Left cardiac atrium (tissue), 4 donors: ENCODE data around the gene ULK3. TPM values are rescaled to one million over a fixed set of nuclear protein-coding genes. Genes with fewer than 3 reads are reported as not detected.
A peak's percentile ranks its signal among the peaks of the same experiment; 100 is the strongest.

Source experiments
- ATAC-seq, 2 donors: fragments of 200-7000 bp; cut with Tn5 transposase; one replicate each; pipeline ENCODE4 v1.9.1; 2020; ENCODE audit warnings: mild to moderate bottlenecking in 2 of 2, moderate library complexity in 2 of 2
- DNase-seq: peaks from one replicate; pipeline ENCODE4 v3.0.0-alpha.2; 2020
- intact Hi-C, 2 donors: fragments of 100-400 bp; cut with DNase I; formaldehyde crosslinking; loops; one replicate each; pipeline versions ENCODE4 v1.14.1 to v1.15.1; 2022 to 2023
- total RNA-seq, 2 donors: library from RNA; stranded (reverse); fragmentation: NEBNext Ultra II Directional; extraction: Animal tissue kit (Norgen Biotek cat#: 25700); gene quantifications; one replicate each; pipeline ENCODE4 v1.2.1, GENCODE V29; 2021
- donor health status: DM: no; HTN: yes; CAD: no.
- donor health status: DM: no; HTN: yes; CAD: no; lungs with severe emphysema.
- donor health status: DM: yes; HTN: yes; CAD: no.
- donor health status: Dilated cardiomyopathy.

The ULK3 gene
- total RNA-seq, 2 donors from 2014 or later: 35.3 to 41.4 TPM

- no peak for ATAC-seq
- no peak for DNase-seq
- intact Hi-C loops: no loop called here
Observed at GRCh38 chr15:74809956-74810355, 33.0 kb downstream of the ULK3 start.

DNA sequence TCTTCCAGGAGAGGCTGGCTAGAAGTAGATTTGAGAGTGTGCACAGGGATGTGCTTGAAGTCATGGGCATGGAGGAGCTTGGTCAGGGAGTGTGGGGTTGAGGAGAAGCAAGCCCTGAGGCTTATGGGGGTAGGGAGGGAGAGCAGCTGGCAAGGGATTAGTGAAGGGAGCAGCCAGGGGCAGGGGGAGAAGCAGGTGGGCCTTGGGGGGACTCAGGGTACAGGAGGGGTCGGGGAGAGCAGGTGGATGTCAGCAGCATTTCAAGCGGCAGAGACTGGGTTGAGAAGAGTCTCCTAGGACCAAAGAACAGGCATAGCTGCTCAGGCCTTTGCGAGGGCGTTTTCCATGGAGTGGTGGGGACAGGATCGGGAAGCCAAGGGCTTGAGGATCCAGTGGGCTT is 33.7 kb downstream of the ULK3 start:
- intact Hi-C loops: no loop called here
- no peak for DNase-seq
- no peak for ATAC-seq

GRCh38 chr15:74808840-74809229 is 34.1 kb downstream of the ULK3 start:
- ATAC-seq (no peak), DNase-seq (no peak)
- intact Hi-C loops: no loop called here

GRCh38 chr15:74808078-74808839 is 34.7 kb downstream of the ULK3 start:
- intact Hi-C loops: no loop called here
- no peak for DNase-seq
- ATAC-seq: peak; percentile 52 to 73

DNA sequence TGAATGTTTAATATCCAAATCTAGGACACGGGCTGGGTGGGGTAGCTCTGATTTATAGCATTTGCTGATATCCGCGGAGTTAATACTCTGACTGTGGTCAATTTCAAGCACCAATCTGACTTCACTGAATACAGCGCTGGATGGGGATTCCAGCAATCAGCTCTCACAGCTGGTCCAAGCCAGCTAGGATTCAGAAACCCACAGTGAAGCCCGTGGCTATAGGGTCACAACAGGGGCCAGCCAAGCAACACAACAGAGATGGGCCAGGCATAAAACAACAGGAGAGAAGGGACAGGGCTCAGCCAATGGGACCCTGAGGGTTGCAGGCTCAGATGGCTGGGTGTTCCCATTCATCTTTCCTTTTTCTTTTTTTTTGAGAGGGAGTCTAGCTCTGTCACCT is 35.7 kb downstream of the ULK3 start:
- ATAC-seq: no peak
- no peak for DNase-seq
- intact Hi-C loops: no loop called here

- intact Hi-C loops: no loop called here
- ATAC-seq (no peak), DNase-seq (no peak)
Observed at GRCh38 chr15:74804935-74805334, 38.0 kb downstream of the ULK3 start.

DNA sequence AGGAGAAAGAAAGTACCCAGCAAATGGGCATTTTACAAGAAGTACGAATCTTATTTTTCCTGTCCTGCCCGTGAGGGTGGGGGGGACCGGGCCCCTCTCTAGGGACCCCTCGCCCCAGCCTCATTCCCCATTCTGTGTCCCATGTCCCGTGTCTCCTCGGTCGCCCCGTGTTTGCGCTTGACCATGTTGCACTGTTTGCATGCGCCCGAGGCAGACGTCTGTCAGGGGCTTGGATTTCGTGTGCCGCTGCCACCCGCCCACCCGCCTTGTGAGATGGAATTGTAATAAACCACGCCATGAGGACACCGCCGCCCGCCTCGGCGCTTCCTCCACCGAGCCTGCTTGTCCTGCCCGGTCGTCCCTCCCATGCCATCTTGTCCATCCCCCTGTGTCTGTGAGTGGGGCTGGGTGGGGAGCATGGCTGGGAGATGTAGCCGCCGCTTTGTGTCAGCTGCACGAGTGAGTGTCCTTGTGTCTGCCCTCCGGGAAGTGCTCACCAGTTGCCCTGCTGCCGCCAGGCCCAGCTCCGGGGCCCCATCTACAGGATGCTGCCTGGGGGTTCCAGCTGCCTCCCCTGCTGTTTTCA is 40.0 kb downstream of the ULK3 start:
- intact Hi-C loops: no loop called here
- ATAC-seq (no peak), DNase-seq (no peak)

DNA sequence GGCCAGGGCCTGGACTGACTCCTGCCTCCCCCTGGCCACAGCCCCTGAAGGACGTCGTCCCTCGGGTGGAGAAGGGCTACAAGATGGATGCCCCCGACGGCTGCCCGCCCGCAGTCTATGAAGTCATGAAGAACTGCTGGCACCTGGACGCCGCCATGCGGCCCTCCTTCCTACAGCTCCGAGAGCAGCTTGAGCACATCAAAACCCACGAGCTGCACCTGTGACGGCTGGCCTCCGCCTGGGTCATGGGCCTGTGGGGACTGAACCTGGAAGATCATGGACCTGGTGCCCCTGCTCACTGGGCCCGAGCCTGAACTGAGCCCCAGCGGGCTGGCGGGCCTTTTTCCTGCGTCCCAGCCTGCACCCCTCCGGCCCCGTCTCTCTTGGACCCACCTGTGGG is 40.7 kb downstream of the ULK3 start:
- intact Hi-C loops: no loop called here
- ATAC-seq (no peak), DNase-seq (no peak)

- intact Hi-C loops: no loop called here
- ATAC-seq (no peak), DNase-seq (no peak)
Observed at GRCh38 chr15:74801311-74801997, 41.5 kb downstream of the ULK3 start.

GRCh38 chr15:74800559-74801094 is 42.3 kb downstream of the ULK3 start:
- intact Hi-C loops: loop anchor here in 1 of 2 donors (1.0 kb wide), 1 partner anchor 29 kb away; no protein-coding TSS in a partner anchor
- ATAC-seq (peak in 1 of 2 donors; percentile 4), DNase-seq (no peak)

- DNase-seq (peak; percentile 78), ATAC-seq (peak; percentile 87 to 90)
- intact Hi-C loops: loop anchor here in 1 of 2 donors (1.0 kb wide), 1 partner anchor 29 kb away; no protein-coding TSS in a partner anchor
Observed at GRCh38 chr15:74799856-74800558, 42.9 kb downstream of the ULK3 start.

DNA sequence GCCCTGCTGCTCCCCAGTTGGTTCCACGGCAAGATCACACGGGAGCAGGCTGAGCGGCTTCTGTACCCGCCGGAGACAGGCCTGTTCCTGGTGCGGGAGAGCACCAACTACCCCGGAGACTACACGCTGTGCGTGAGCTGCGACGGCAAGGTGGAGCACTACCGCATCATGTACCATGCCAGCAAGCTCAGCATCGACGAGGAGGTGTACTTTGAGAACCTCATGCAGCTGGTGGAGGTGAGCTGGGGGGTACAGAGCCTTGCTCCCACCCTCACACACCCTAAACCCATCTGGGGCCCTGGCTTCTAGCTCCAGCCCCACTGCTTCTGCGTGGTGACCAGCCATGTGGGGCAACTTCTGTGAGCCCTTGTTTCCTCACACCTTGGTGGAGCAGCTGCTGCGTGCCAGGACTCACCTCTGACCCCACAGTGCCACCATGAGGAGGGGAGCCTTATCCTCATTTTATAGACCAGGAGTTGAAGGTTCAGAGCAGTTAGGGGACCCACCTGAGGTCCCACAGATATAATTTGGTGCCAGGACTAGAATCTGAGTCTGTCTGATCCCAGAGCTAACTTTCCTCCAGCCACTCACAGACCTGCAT is 43.6 kb downstream of the ULK3 start:
- intact Hi-C loops: no loop called here
- ATAC-seq (no peak), DNase-seq (no peak)

DNA sequence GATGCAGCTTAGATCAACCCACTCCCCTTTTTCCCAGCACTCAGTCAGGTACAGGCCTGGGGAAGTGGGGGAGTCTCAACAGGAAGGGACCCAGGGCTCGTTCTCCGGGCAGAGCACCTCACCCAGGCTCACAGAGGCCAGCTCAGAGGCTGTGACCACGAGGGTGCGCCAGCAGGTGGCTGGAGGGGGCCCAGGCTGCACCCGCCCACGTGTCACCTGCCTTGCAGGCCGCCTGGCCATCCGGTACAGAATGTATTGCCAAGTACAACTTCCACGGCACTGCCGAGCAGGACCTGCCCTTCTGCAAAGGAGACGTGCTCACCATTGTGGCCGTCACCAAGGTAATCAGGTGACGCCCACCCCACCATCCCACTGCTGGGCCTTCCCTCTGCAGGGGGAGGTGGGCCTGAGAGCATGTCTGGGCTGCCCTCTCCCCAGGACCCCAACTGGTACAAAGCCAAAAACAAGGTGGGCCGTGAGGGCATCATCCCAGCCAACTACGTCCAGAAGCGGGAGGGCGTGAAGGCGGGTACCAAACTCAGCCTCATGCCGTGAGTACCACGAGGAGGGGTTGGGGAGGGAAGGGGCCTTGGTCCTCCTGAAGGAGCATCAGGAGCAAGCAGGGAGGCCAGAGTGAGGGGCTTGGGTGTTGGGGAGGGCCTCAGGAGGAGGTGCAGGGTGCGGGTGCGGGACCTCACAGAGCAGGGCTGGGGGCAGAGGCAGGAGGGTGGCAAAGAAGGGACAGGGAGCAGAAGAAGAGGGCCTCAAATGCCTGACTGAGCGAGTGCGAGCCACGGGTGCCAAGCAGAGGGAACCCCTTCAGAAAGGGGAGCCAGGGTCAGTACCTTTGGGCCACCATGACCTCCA is 44.3 kb downstream of the ULK3 start:
- peak; percentile 24 to 28 for ATAC-seq
- intact Hi-C loops: no loop called here
- DNase-seq: no peak

DNA sequence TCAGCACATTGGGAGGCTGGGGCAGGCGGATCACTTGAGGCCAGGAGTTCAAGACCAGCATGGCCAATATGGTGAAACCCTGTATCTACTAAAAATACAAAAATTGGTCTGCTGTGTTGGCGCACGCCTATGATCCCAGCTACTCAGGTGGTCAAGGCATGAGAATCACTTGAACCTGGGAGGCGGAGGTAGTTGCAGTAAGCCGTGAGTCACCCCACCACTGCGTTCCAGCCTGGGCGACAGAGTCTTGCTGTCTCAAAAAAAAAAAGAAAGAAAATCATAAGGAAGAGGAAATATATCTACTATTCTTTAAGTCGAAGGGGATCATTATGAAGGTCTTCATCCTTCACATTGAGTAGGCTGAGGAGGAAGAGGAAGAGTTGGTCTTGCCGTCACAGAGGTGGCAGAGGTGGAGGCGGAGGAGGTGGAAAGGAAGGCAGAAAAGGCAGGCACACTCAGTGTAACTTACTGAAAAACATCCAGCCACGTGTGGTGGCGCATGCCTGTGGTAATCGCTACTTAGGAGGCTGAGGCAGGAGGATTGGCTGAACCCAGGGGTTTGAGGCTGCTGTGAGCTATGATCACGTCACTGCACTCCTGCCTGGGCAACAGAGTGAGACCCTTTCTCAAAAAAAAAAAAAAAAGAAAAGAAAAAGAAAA is 46.9 kb downstream of the ULK3 start:
- DNase-seq (no peak), ATAC-seq (no peak)
- intact Hi-C loops: no loop called here

GRCh38 chr15:74794970-74795349 is 48.0 kb downstream of the ULK3 start:
- intact Hi-C loops: no loop called here
- DNase-seq: no peak
- no peak for ATAC-seq

- DNase-seq: no peak
- intact Hi-C loops: no loop called here
- ATAC-seq: no peak
Observed at GRCh38 chr15:74794248-74794969, 48.5 kb downstream of the ULK3 start.
